K562 (cell line): ENCODE measurements around the gene AGPAT2. TPM values are rescaled to one million over a fixed set of nuclear protein-coding genes. Genes with fewer than 3 reads are reported as not detected.

Experiments used
- CBX5 ChIP-seq: IDR thresholded peaks from 2 replicates; pipeline ENCODE4 v1.6.1; 2014; ENCODE audit warnings: low read depth, borderline replicate concordance
- CSDE1 ChIP-seq, 2 experiments: fragments of 450-650 bp; IDR thresholded peaks; 2 replicates each; pipeline ENCODE4 v1.6.1; 2016; ENCODE audit warnings: mild to moderate bottlenecking in 1 of 2
- HIVEP1 ChIP-seq: fragments of 250-450 bp; sonication (Bioruptor Pico); IDR thresholded peaks from 2 replicates; pipeline ENCODE4 v1.4.0; 2020; ENCODE audit warnings: mild to moderate bottlenecking
- MCM3 ChIP-seq: fragments of 450-650 bp; IDR thresholded peaks from 2 replicates; pipeline ENCODE4 v1.6.1; 2016
- polyA plus RNA-seq, 8 experiments: library from polyadenylated mRNA; depleted of rRNA in 4 of 8; stranded (reverse) in 5 of 8; unstranded in 3 of 8; fragments of >200 nt; fragmentation: Nextera tagmentation in 2 of 8; fragmentation: Illumina TruSeq in 1 of 8; extraction: Ambion mirVana in 2 of 8; extraction: Trizol in 1 of 8; gene quantifications; 2 replicates each; pipeline versions ENCODE4 v1.2.1 to v1.2.3, GENCODE V29; 2011 to 2014; ENCODE audit warnings: inconsistent platforms in 1 of 8, missing spikeins in 1 of 8
- total RNA-seq, 7 experiments: library from RNA; depleted of rRNA in 6 of 7; stranded (reverse); fragments of >200 nt in 6 of 7; fragmentation: Illumina TruSeq in 2 of 7; extraction: Trizol in 2 of 7; gene quantifications; 2 replicates each; pipeline versions ENCODE4 v1.2.1 to v1.2.3, GENCODE V29; 2011 to 2021; ENCODE audit warnings: low replicate concordance in 1 of 7
- TF ChIP-seq, protein P1 (sequence below): sonication (generic); formaldehyde crosslinking; IDR thresholded peaks from 2 replicates; pipeline ENCODE4 v1.8.0; 2022; ENCODE audit warnings: mild to moderate bottlenecking, missing genetic modification reagents
- TF ChIP-seq, protein P2 (sequence below): sonication (generic); formaldehyde crosslinking; IDR thresholded peaks from 2 replicates; pipeline ENCODE4 v1.4.0; 2020; ENCODE audit warnings: mild to moderate bottlenecking, missing genetic modification reagents
- TF ChIP-seq, protein P3 (sequence below), 2 experiments: fragments of 450-650 bp; IDR thresholded peaks; 2 replicates each; pipeline ENCODE4 v1.6.1; 2016; ENCODE audit warnings: mild to moderate bottlenecking in 2 of 2, borderline replicate concordance in 1 of 2, low read depth in 1 of 2, moderate library complexity in 1 of 2

The AGPAT2 gene
- total and polyA plus RNA-seq, 9 of the 15 experiments (the other 6 are each of a cell fraction or from before 2014, with no cell fraction given) = 0.13 to 54.5 (median 23.9) TPM

DNA sequence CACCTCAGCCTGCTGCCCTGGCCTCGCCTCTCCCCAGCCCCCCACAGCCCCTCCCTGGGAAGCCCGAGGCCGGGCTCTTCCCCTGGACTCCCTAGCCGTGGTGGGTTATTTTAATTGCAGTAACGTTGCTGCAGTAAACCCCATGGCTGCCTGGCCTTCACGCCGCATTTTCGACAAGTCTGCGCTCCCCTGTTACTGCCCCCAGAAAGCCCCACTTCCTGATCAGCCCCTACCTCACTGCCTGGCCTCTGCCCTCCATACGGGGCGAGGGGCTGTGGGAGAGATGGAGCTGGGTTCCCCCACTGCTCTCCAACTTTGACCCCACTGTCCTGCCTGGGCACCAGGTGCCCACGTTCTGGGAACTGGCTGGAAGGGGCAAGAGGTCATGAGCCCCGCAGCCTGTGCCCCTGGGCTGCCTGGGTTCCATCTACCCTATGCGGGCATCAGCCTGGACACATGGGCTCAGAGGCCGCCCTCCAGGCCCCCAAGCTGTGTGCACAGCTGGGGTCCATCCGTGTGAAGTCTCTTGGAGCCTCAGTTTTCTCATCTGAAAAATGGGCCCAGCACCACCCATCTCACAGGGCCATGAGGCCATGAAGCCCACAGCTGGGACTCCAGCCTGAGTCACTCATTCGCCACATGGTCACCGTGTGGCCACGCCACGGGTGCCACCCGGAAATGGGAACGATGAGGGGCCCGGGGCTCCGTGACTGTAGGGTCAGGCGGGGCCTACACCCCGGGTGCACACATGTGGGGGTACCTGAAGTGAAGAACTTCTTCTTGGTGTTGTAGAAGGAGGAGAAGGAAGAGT is 13.1 kb downstream of the AGPAT2 start (continued):
- TF ChIP-seq, protein P1, sequence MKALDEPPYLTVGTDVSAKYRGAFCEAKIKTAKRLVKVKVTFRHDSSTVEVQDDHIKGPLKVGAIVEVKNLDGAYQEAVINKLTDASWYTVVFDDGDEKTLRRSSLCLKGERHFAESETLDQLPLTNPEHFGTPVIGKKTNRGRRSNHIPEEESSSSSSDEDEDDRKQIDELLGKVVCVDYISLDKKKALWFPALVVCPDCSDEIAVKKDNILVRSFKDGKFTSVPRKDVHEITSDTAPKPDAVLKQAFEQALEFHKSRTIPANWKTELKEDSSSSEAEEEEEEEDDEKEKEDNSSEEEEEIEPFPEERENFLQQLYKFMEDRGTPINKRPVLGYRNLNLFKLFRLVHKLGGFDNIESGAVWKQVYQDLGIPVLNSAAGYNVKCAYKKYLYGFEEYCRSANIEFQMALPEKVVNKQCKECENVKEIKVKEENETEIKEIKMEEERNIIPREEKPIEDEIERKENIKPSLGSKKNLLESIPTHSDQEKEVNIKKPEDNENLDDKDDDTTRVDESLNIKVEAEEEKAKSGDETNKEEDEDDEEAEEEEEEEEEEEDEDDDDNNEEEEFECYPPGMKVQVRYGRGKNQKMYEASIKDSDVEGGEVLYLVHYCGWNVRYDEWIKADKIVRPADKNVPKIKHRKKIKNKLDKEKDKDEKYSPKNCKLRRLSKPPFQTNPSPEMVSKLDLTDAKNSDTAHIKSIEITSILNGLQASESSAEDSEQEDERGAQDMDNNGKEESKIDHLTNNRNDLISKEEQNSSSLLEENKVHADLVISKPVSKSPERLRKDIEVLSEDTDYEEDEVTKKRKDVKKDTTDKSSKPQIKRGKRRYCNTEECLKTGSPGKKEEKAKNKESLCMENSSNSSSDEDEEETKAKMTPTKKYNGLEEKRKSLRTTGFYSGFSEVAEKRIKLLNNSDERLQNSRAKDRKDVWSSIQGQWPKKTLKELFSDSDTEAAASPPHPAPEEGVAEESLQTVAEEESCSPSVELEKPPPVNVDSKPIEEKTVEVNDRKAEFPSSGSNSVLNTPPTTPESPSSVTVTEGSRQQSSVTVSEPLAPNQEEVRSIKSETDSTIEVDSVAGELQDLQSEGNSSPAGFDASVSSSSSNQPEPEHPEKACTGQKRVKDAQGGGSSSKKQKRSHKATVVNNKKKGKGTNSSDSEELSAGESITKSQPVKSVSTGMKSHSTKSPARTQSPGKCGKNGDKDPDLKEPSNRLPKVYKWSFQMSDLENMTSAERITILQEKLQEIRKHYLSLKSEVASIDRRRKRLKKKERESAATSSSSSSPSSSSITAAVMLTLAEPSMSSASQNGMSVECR (CRISPR knock-in tag) = no peak
- TF ChIP-seq HIVEP1 (CRISPR knock-in tag) (no peak), MCM3 (no peak), CBX5 (no peak), CSDE1 (IDR thresholded peaks at IDR 0.05) (no peak)
- TF ChIP-seq, protein P2, sequence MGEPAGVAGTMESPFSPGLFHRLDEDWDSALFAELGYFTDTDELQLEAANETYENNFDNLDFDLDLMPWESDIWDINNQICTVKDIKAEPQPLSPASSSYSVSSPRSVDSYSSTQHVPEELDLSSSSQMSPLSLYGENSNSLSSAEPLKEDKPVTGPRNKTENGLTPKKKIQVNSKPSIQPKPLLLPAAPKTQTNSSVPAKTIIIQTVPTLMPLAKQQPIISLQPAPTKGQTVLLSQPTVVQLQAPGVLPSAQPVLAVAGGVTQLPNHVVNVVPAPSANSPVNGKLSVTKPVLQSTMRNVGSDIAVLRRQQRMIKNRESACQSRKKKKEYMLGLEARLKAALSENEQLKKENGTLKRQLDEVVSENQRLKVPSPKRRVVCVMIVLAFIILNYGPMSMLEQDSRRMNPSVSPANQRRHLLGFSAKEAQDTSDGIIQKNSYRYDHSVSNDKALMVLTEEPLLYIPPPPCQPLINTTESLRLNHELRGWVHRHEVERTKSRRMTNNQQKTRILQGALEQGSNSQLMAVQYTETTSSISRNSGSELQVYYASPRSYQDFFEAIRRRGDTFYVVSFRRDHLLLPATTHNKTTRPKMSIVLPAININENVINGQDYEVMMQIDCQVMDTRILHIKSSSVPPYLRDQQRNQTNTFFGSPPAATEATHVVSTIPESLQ = no peak
- TF ChIP-seq, protein P3, sequence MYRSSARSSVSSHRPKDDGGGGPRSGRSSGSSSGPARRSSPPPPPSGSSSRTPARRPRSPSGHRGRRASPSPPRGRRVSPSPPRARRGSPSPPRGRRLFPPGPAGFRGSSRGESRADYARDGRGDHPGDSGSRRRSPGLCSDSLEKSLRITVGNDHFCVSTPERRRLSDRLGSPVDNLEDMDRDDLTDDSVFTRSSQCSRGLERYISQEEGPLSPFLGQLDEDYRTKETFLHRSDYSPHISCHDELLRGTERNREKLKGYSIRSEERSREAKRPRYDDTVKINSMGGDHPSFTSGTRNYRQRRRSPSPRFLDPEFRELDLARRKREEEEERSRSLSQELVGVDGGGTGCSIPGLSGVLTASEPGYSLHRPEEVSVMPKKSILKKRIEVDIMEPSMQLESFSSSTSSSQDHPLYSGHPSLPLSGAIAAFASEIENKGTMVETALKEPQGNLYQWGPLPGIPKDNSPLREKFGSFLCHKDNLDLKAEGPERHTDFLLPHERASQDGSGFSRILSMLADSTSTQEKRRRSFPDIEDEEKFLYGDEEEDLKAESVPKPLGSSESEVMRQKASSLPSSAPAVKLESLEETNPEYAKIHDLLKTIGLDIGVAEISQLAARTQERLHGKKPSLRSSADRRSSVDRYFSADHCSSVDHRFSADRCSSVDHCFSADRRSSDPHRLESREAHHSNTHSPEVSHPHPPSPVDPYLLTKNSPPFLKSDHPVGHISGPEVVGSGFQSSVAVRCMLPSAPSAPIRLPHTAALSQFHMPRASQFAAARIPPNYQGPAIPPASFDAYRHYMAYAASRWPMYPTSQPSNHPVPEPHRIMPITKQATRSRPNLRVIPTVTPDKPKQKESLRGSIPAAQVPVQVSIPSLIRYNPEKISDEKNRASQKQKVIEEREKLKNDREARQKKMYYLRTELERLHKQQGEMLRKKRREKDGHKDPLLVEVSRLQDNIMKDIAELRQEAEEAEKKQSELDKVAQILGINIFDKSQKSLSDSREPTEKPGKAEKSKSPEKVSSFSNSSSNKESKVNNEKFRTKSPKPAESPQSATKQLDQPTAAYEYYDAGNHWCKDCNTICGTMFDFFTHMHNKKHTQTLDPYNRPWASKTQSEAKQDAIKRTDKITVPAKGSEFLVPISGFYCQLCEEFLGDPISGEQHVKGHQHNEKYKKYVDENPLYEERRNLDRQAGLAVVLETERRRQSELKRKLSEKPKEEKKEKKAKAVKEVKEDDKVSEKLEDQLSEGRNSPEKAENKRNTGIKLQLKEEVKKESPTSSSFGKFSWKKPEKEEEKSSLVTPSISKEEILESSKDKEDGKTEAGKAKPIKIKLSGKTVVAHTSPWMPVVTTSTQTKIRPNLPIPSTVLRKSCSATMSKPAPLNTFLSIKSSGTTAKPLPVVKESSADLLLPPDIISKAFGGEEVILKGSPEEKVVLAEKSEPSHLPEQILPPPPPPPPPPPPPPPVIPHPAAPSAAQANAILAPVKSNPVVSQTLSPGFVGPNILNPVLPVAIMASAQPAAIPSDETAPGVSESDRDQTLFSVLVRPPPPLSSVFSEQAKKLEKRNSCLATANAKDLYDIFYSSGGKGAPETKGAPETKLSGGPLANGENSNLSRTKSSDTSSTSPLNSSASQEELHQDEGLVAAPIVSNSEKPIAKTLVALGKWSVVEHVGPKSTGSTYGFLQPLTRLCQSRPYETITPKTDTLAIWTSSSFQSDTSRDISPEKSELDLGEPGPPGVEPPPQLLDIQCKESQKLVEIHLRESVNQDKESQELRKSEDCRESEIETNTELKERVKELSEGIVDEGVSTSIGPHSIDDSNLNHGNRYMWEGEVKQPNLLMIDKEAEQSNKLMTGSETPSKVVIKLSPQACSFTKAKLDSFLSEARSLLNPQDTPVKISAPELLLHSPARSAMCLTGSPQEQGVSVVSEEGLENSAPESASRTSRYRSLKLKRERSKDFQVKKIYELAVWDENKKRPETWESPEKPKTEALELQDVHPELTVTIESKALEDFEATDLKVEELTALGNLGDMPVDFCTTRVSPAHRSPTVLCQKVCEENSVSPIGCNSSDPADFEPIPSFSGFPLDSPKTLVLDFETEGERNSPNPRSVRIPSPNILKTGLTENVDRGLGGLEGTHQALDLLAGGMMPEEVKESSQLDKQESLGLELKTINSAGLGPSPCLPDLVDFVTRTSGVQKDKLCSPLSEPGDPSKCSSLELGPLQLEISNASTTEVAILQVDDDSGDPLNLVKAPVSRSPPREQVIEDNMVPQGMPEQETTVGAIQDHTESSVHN (IDR thresholded peaks at IDR 0.05; ENCODE audit: borderline replicate concordance in 1 of 2, low read depth in 1 of 2) = no peak
